Neural crest cell (in vitro differentiated cells): ENCODE data around the gene TTF2. TPM values are rescaled to one million over a fixed set of nuclear protein-coding genes. Genes with fewer than 3 reads are reported as not detected.
A peak's percentile ranks its signal among the peaks of the same experiment; 100 is the strongest.
"Not testable (repeated sequence)": the region's sequence is repeated elsewhere in the genome, so short reads cannot be mapped to it uniquely, and the experiment has no call there.

Experiments
- DNase-seq: peaks from one replicate; pipeline ENCODE4 v3.0.0; 2021; ENCODE audit warnings: low read depth, mixed read lengths, low spot score
- H3K27ac Mint-ChIP-seq: one replicate; pipeline ENCODE4 v1.8.0; 2021; ENCODE audit warnings: mild to moderate bottlenecking, mixed read lengths; ENCODE audit not compliant: unreplicated experiment
- H3K27me3 Mint-ChIP-seq: 2 replicates; pipeline ENCODE4 v1.8.0; 2021; ENCODE audit warnings: low read depth, mild to moderate bottlenecking, mixed read lengths
- H3K36me3 Mint-ChIP-seq: 2 replicates; pipeline ENCODE4 v1.8.0; 2021; ENCODE audit warnings: low read depth, mild to moderate bottlenecking, mixed read lengths
- H3K4me1 Mint-ChIP-seq: 2 replicates; pipeline ENCODE4 v1.8.0; 2021; ENCODE audit warnings: mixed read lengths
- H3K4me3 Mint-ChIP-seq: one replicate; pipeline ENCODE4 v1.8.0; 2021; ENCODE audit warnings: mild to moderate bottlenecking, mixed read lengths
- H3K9me3 Mint-ChIP-seq: 2 replicates; pipeline ENCODE4 v1.8.0; 2021; ENCODE audit warnings: mixed read lengths
- microRNA-seq: library from miRNA; unstranded; fragments of <30 nt; microRNA quantifications from one replicate; pipeline ENCODE4, GENCODE V29; 2020
- total RNA-seq: library from RNA; stranded (reverse); gene quantifications from 2 replicates; pipeline ENCODE4 v1.2.1, GENCODE V29; 2021
- TF ChIP-seq, protein P1 (sequence below): fragments of 200-600 bp; sonication (generic); conservative IDR thresholded peaks from 2 replicates; pipeline ENCODE4 v1.5.0; 2021; ENCODE audit warnings: antibody characterized with exemption, mild to moderate bottlenecking

Gene TTF2
- total RNA-seq, 1 donor from 2014 or later: 66.7 TPM

DNA sequence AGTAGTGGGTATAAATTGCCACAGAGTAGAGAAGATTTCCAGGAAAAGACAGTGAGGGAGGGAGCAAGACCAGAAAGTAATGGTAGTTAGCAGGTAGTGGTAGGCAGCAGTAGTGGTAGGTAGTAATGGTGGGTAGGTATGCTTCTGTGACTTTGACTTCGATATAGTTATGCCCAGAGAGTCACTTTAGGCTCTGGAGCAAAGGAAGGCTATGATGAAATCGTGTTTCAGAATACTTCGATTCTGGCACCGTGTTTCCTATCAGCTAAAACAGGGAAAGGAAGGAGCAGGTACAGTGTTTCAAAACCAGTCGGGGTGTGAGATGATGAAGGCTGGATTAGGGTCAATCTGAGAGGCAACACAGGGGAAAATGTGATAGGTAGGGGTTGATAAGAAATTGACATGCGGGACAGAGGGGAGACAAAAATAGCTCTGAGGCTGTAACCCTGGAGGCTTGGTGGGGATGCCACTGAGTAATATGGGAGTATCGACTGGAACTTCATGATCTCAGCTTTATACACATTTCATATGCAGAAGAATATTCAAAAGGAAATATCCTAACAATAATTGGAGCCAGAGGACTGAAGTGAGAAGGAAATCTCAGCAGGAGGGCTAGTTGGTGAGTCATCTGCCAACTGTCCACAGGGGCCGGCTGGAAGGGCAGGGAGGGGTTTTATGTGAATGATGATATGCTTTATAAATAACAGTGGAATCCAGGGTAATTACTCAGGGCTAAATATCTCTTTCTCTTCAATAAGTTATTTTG, 86.6 kb downstream of the TTF2 start:
- no peak overlapping the region for H3K27ac Mint-ChIP-seq
- TF ChIP-seq, protein P1, sequence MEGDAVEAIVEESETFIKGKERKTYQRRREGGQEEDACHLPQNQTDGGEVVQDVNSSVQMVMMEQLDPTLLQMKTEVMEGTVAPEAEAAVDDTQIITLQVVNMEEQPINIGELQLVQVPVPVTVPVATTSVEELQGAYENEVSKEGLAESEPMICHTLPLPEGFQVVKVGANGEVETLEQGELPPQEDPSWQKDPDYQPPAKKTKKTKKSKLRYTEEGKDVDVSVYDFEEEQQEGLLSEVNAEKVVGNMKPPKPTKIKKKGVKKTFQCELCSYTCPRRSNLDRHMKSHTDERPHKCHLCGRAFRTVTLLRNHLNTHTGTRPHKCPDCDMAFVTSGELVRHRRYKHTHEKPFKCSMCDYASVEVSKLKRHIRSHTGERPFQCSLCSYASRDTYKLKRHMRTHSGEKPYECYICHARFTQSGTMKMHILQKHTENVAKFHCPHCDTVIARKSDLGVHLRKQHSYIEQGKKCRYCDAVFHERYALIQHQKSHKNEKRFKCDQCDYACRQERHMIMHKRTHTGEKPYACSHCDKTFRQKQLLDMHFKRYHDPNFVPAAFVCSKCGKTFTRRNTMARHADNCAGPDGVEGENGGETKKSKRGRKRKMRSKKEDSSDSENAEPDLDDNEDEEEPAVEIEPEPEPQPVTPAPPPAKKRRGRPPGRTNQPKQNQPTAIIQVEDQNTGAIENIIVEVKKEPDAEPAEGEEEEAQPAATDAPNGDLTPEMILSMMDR: no peak
- peaks cover 2% of the 10 kb centered on the region for H3K36me3 Mint-ChIP-seq
- no peak overlapping the region for H3K4me3 Mint-ChIP-seq
- peaks cover 4% of the 10 kb centered on the region for H3K9me3 Mint-ChIP-seq
- peaks cover 35% of the 10 kb centered on the region for H3K4me1 Mint-ChIP-seq
- no peak for DNase-seq
- H3K27me3 Mint-ChIP-seq: no peaks in the 10 kb centered on the region

DNA sequence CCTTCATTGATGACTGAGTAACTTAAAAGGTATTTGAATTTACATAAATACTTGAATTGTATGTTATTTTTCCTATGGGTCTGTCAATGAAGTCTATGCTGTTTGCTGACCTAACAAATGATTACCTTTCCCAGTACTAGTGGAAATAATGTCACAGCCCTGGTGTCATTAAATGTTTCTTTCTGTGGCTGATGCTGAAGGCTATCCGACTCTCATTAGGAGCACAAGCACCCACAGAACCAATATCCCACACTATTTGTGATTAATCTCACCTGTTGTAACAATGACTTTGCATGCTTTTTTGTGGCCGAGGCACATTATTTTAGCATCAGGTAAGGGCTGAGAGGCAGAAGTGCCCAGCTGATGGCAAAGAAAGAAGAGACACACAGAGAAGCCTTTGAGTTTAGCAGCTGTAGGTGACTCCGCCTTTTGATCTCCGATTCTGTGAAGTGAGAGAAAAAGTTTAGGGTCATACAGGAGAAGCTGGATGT, 87.3 kb downstream of the TTF2 start:
- Mint-ChIP-seq H3K9me3 (peaks cover 5% of the 10 kb centered on the region), H3K4me1 (peaks cover 35% of the 10 kb centered on the region), H3K4me3 (no peak overlapping the region), H3K36me3 (peaks cover 3% of the 10 kb centered on the region), H3K27me3 (no peaks in the 10 kb centered on the region), H3K27ac (no peak overlapping the region)
- no peak for DNase-seq
- TF ChIP-seq, protein P1: no peak

DNA sequence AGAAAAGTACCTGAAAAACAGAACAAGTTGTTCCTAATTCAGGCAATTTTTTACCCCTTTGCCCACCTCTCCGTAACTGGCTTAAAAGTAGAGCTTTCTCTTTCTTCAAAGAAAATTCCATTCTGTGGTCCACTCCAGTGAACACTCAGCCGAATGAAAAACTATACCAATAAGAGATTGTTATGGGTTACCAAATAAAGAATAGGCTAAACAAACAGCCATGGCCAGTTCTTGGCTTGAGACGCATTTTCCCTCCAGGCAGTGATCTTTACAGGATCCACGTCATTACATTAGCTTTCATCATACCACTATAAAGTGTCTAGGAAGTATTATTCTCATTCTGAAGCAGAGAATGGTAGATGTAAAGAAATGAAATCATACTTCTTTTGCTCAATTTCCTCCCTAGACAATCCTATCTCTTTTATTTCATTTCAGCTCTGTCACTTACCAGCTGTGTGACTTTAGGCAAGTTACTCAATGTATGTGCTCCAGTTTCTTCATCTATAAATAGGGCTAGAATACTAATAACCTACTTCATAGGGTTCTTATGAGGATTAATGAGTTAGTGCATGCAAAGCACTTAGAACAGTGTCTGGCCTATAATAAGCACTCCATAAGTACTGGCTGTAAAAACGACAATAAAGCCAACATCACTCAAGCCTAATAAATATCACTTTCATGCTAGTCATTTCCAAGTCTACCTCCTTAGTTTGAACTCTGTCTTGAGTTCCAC, 87.9 kb downstream of the TTF2 start:
- TF ChIP-seq, protein P1: no peak
- H3K4me3 Mint-ChIP-seq: no peak overlapping the region
- peaks cover 5% of the 10 kb centered on the region for H3K9me3 Mint-ChIP-seq
- H3K27ac Mint-ChIP-seq: no peak overlapping the region
- no peaks in the 10 kb centered on the region for H3K27me3 Mint-ChIP-seq
- DNase-seq: no peak
- H3K36me3 Mint-ChIP-seq: peaks cover 5% of the 10 kb centered on the region
- peaks cover 37% of the 10 kb centered on the region for H3K4me1 Mint-ChIP-seq

DNA sequence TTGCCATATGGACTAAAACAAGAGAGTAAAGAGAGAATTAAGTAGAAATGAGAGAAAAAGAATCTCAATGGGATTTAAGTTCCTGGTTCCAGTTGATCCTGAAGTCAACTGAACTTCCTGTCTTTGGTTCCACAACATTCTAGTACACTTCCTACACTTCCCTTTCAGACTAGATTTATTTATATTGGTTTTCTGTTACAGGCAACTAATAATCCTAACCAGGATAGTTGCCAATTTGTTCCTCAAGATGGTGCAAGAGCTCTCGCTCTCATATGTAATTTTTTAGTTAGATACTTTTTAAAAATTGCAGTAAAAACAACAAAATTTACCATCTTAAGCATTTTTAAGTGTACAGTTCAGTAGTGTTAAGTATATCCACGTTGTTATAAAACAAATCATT, 90.2 kb downstream of the TTF2 start:
- H3K4me1 Mint-ChIP-seq: peaks cover 40% of the 10 kb centered on the region
- H3K27me3 Mint-ChIP-seq: no peaks in the 10 kb centered on the region
- DNase-seq: no peak
- no peak overlapping the region for H3K4me3 Mint-ChIP-seq
- TF ChIP-seq, protein P1: no peak
- H3K27ac Mint-ChIP-seq: no peak overlapping the region
- H3K36me3 Mint-ChIP-seq: peaks cover 6% of the 10 kb centered on the region
- H3K9me3 Mint-ChIP-seq: peaks cover 7% of the 10 kb centered on the region

DNA sequence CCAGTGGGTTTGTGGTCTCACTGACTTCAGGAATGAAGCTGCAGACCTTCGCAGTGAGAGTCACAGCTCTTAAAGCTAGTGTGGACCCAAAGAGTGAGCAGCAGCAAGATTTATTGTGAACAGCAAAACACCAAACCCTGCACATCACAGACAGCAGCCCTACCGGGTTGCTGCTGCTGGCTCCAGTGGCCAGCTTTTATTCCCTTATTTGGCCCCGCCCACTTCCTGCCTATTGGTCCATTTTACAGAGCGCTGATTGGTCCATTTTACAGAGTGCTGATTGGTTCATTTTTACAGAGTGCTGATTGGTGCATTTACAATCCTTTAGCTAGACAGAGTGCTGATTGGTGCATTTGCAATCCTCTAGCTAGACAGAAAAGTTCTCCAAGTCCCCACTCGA, 91.2 kb downstream of the TTF2 start:
- H3K4me1 Mint-ChIP-seq: peaks cover 35% of the 10 kb centered on the region
- not testable (repeated sequence) for H3K36me3 Mint-ChIP-seq

More for the DNA sequence above, 91.2 kb downstream of the TTF2 start:
- not testable (repeated sequence) for H3K27ac Mint-ChIP-seq, H3K27me3 Mint-ChIP-seq, DNase-seq, H3K4me3 Mint-ChIP-seq, H3K9me3 Mint-ChIP-seq

Small RNA genes lying within 50 kb of the gene (microRNA-seq; reads per million reads assigned to microRNA genes)
- gene MIR942: 208 reads per million, percentile 67 among the genes with 10 or more reads in this experiment

Other genes with a start within 250 kb of the TTF2 start
- 35.6 and 42.5 TPM in 2 replicates for gene PTGFRN, start 150.4 kb upstream of the TTF2 start, total RNA-seq
- 3.7 and 4.3 TPM in 2 replicates for gene CD101, start 58.6 kb upstream of the TTF2 start, total RNA-seq
- gene TRIM45, start 61.4 kb downstream of the TTF2 start, total RNA-seq: 13.3 and 16.6 TPM in 2 replicates
- 0.43 and 0.47 TPM in 2 replicates for gene VTCN1, start 150.6 kb downstream of the TTF2 start, total RNA-seq